Loucy (cell line): ENCODE measurements around the gene DUSP6.

ENCODE experiments used
- H2AFZ ChIP-seq: fragments of 200-600 bp; sonication (generic); 2 replicates; pipeline ENCODE4 v1.6.0; 2016; ENCODE audit warnings: antibody characterized with exemption, mild to moderate bottlenecking, low read length, moderate library complexity
- H3F3A ChIP-seq: fragments of 200-600 bp; 2 replicates; pipeline ENCODE4 v1.6.0; 2016; ENCODE audit warnings: antibody characterized with exemption, low read depth, mild to moderate bottlenecking
- H3K27me3 ChIP-seq: fragments of 200-600 bp; sonication (generic); 2 replicates; pipeline ENCODE4 v1.6.1; 2014; ENCODE audit warnings: low read length, mild to moderate bottlenecking; ENCODE audit not compliant: insufficient read depth, poor library complexity, severe bottlenecking
- H3K36me3 ChIP-seq: fragments of 200-600 bp; sonication (generic); 2 replicates; pipeline ENCODE4 v1.6.1; 2016; ENCODE audit warnings: low read length; ENCODE audit not compliant: insufficient read depth
- H3K4me1 ChIP-seq: fragments of 200-600 bp; sonication (generic); 2 replicates; pipeline ENCODE4 v1.5.1; 2014; ENCODE audit warnings: low read length, mild to moderate bottlenecking; ENCODE audit not compliant: insufficient read depth, poor library complexity, severe bottlenecking
- H3K4me2 ChIP-seq: fragments of 200-600 bp; sonication (generic); 2 replicates; pipeline ENCODE4 v1.6.0; 2014; ENCODE audit warnings: antibody characterized with exemption, low read length, low read depth, mild to moderate bottlenecking; ENCODE audit not compliant: poor library complexity, severe bottlenecking
- H3K4me3 ChIP-seq: fragments of 200-600 bp; sonication (generic); 2 replicates; pipeline ENCODE4 v1.5.1; 2014; ENCODE audit warnings: low read length, mild to moderate bottlenecking, mixed read lengths; ENCODE audit not compliant: poor library complexity, severe bottlenecking
- H3K79me2 ChIP-seq: fragments of 200-600 bp; sonication (generic); 2 replicates; pipeline ENCODE4 v1.6.1; 2014; ENCODE audit warnings: low read length; ENCODE audit not compliant: insufficient read depth
- H3K9ac ChIP-seq: fragments of 200-600 bp; sonication (generic); 2 replicates; pipeline ENCODE4 v1.6.0; 2014; ENCODE audit warnings: mild to moderate bottlenecking, low read depth, low read length, moderate library complexity; ENCODE audit not compliant: poor library complexity, severe bottlenecking
- H3K9me2 ChIP-seq: fragments of 200-600 bp; sonication (generic); replicated peaks from 2 replicates; pipeline ENCODE4 v1.6.1; 2016; ENCODE audit warnings: low read depth, low read length, mixed read lengths
- H3K9me3 ChIP-seq: fragments of 200-600 bp; sonication (generic); 2 replicates; pipeline ENCODE4 v1.6.1; 2014; ENCODE audit warnings: mild to moderate bottlenecking, antibody characterized with exemption, low read length, low read depth; ENCODE audit not compliant: insufficient read depth
- H4K20me1 ChIP-seq: fragments of 200-600 bp; sonication (generic); 2 replicates; pipeline ENCODE4 v1.6.0; 2014; ENCODE audit warnings: antibody characterized with exemption, low read length, mild to moderate bottlenecking; ENCODE audit not compliant: insufficient read depth, poor library complexity, severe bottlenecking
- EZH2phosphoT487 ChIP-seq: fragments of 200-600 bp; IDR thresholded peaks from 2 replicates; pipeline ENCODE4 v1.6.1; 2018; ENCODE audit warnings: antibody characterized with exemption, mild to moderate bottlenecking, moderate library complexity, borderline replicate concordance
- TF ChIP-seq, protein P1 (sequence below): fragments of 200-600 bp; sonication (generic); conservative IDR thresholded peaks from 2 replicates; pipeline ENCODE4 v1.5.1; 2014; ENCODE audit warnings: mild to moderate bottlenecking, antibody characterized with exemption, low read length

DUSP6 gene

GRCh38 chr12:89350630-89351488 is 1.4 kb downstream of the DUSP6 start:
- peak overlapping the region; percentile 74 for H3K9ac ChIP-seq
- H3K79me2 ChIP-seq, result peaks cover 41% of the 10 kb centered on the region

DNA sequence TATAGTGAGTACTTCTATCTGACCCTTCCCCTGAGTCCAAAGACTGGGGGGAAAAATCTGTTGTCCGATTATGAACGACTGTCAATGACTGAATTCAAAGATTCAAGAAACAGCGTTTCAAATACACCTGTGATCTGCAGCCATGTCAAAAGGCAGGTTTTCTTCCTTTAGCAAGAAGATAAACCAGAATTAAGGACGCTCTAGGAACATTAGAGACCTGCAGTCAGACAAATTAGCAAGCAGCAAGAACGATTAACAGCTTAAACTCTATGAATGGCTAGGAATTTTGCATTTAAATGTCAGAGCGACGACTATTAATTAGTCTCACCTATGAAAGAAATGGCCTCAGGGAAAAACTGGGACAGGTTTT is 2.1 kb downstream of the DUSP6 start:
- H3K79me2 ChIP-seq, result peaks cover 41% of the 10 kb centered on the region
- peaks cover 24% of the 10 kb centered on the region for H3F3A ChIP-seq
- peaks cover 13% of the 10 kb centered on the region for H3K27me3 ChIP-seq
- no peaks in the 10 kb centered on the region for H3K9me2 ChIP-seq
- peaks cover 72% of the 10 kb centered on the region for H3K4me1 ChIP-seq
- no peaks in the 10 kb centered on the region for H3K9me3 ChIP-seq
- TF ChIP-seq, protein P1, sequence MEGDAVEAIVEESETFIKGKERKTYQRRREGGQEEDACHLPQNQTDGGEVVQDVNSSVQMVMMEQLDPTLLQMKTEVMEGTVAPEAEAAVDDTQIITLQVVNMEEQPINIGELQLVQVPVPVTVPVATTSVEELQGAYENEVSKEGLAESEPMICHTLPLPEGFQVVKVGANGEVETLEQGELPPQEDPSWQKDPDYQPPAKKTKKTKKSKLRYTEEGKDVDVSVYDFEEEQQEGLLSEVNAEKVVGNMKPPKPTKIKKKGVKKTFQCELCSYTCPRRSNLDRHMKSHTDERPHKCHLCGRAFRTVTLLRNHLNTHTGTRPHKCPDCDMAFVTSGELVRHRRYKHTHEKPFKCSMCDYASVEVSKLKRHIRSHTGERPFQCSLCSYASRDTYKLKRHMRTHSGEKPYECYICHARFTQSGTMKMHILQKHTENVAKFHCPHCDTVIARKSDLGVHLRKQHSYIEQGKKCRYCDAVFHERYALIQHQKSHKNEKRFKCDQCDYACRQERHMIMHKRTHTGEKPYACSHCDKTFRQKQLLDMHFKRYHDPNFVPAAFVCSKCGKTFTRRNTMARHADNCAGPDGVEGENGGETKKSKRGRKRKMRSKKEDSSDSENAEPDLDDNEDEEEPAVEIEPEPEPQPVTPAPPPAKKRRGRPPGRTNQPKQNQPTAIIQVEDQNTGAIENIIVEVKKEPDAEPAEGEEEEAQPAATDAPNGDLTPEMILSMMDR, result no peak
- TF ChIP-seq EZH2phosphoT487, result no peak
- peak overlapping the region; percentile 94 for H3K4me2 ChIP-seq
- peak overlapping the region; percentile 74 for H3K9ac ChIP-seq
- H3K36me3 ChIP-seq, result no peaks in the 10 kb centered on the region
- H2AFZ ChIP-seq, result no peak overlapping the region
- H3K4me3 ChIP-seq, result peak overlapping the region; percentile 77
- H4K20me1 ChIP-seq, result no peaks in the 10 kb centered on the region

More at GRCh38 chr12:89350630-89351488, 1.4 kb downstream of the DUSP6 start:
- peak overlapping the region; percentile 77 for H3K4me3 ChIP-seq
- TF ChIP-seq EZH2phosphoT487, result no peak
- TF ChIP-seq, protein P1, result no peak
- no peaks in the 10 kb centered on the region for H3K9me2 ChIP-seq
- H3K27me3 ChIP-seq, result peaks cover 13% of the 10 kb centered on the region
- peak overlapping the region; percentile 94 for H3K4me2 ChIP-seq
- no peaks in the 10 kb centered on the region for H3K36me3 ChIP-seq
- H3K4me1 ChIP-seq, result peaks cover 66% of the 10 kb centered on the region
- H3F3A ChIP-seq, result peaks cover 24% of the 10 kb centered on the region
- H4K20me1 ChIP-seq, result no peaks in the 10 kb centered on the region
- no peaks in the 10 kb centered on the region for H3K9me3 ChIP-seq
- H2AFZ ChIP-seq, result peak overlapping the region; percentile 70

GRCh38 chr12:89349814-89350213 is 2.5 kb downstream of the DUSP6 start:
- Histone ChIP-seq H3K4me1 (peaks cover 75% of the 10 kb centered on the region), H4K20me1 (no peaks in the 10 kb centered on the region), H3K9me3 (no peaks in the 10 kb centered on the region), H3K27me3 (peaks cover 13% of the 10 kb centered on the region), H2AFZ (no peak overlapping the region), H3K4me2 (peak overlapping the region; percentile 94), H3K9me2 (no peaks in the 10 kb centered on the region), H3F3A (peaks cover 24% of the 10 kb centered on the region), H3K36me3 (no peaks in the 10 kb centered on the region), H3K9ac (peak overlapping the region; percentile 74), H3K4me3 (peak overlapping the region; percentile 77), H3K79me2 (peaks cover 41% of the 10 kb centered on the region)
- TF ChIP-seq EZH2phosphoT487, result no peak
- TF ChIP-seq, protein P1, result no peak
